ENCODE measurements around the gene SESN1.

DNA sequence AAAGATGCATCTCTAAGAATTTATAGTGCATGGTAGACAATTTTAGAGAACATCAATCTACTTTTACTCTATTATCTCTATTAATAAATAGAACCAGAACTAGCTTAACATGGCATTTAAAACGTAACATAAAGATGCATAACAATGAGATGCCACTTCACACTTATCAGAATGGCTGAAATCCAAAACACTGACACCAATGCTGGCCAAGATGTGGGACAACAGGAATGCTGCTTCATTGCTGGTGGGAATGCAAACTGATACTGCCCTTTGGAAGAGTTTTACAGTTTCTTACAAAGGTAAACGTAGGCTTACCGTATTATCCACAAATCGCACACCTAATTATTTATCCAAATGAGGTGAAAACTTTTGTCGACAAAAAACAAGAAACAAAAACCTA, 95.2 kb downstream of the SESN1 start:
- TF ChIP-seq, protein P1, sequence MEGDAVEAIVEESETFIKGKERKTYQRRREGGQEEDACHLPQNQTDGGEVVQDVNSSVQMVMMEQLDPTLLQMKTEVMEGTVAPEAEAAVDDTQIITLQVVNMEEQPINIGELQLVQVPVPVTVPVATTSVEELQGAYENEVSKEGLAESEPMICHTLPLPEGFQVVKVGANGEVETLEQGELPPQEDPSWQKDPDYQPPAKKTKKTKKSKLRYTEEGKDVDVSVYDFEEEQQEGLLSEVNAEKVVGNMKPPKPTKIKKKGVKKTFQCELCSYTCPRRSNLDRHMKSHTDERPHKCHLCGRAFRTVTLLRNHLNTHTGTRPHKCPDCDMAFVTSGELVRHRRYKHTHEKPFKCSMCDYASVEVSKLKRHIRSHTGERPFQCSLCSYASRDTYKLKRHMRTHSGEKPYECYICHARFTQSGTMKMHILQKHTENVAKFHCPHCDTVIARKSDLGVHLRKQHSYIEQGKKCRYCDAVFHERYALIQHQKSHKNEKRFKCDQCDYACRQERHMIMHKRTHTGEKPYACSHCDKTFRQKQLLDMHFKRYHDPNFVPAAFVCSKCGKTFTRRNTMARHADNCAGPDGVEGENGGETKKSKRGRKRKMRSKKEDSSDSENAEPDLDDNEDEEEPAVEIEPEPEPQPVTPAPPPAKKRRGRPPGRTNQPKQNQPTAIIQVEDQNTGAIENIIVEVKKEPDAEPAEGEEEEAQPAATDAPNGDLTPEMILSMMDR (conservative IDR thresholded peaks at IDR 0.05 in 1 of 2, IDR thresholded peaks at IDR 0.05 in 1 of 2; ENCODE audit: extremely low read depth in 1 of 2, insufficient read depth in 1 of 2, low read depth in 1 of 2, low read length in 2 of 2) = no peak
- no peak for TF ChIP-seq EZH2 (IDR thresholded peaks at IDR 0.05; ENCODE audit: borderline replicate concordance, low read length)

All from mammary epithelial cell (primary cell).